Measurements from ENCODE around the gene ZBTB6. TPM values are rescaled to one million over a fixed set of nuclear protein-coding genes. Genes with fewer than 3 reads are reported as not detected.

ZBTB6 gene
- total and polyA plus RNA-seq, 9 of the 15 experiments (the other 6 are each of a cell fraction or from before 2014, with no cell fraction given), result 1.4 to 7.2 (median 5.3) TPM

DNA sequence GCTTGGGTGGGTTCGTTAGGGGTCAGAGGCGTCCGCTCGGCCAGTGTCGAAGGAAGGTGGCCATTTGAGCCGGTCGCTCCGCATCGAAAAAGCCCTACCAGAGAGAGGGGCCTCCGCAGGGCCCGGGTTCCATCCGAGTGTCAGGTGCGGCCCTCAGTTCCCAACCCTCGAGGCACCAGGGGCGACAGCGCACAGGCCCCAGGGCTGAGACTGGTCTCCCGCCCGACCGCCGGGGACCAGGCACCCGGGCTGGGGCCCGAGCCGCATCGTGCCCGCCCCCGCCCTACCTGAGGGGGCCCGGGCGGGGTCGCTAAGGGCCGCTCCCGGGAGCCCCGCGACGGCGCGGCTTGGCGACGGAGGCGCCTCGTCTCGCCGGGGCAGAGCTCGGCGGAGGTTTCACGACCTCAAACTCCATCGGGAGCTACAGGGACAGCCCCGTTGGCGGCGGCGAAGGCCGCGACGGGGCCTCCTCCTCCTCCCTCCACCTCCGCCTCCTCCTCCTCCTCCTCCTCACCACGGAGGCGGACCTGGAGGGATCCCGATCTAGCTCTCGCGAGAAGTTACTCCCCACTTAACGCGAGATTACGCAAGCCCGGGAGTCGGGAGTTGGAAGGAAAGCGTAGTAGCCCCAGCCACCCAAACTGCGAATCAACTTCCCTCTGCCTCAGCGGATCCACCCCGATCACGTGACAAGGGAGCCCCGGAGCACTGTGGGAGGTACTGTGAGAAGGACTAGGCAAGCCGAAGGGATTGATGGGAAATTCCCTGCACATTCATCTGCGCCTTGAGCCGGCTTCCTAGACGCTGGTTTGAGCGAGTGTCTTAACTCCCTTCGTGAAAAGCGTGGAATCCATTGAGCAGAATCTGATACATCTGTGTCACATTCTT lies 8.1 kb downstream of the ZBTB6 start, which contains the start of gene RC3H2 (continued):
- TF ChIP-seq, protein P1, sequence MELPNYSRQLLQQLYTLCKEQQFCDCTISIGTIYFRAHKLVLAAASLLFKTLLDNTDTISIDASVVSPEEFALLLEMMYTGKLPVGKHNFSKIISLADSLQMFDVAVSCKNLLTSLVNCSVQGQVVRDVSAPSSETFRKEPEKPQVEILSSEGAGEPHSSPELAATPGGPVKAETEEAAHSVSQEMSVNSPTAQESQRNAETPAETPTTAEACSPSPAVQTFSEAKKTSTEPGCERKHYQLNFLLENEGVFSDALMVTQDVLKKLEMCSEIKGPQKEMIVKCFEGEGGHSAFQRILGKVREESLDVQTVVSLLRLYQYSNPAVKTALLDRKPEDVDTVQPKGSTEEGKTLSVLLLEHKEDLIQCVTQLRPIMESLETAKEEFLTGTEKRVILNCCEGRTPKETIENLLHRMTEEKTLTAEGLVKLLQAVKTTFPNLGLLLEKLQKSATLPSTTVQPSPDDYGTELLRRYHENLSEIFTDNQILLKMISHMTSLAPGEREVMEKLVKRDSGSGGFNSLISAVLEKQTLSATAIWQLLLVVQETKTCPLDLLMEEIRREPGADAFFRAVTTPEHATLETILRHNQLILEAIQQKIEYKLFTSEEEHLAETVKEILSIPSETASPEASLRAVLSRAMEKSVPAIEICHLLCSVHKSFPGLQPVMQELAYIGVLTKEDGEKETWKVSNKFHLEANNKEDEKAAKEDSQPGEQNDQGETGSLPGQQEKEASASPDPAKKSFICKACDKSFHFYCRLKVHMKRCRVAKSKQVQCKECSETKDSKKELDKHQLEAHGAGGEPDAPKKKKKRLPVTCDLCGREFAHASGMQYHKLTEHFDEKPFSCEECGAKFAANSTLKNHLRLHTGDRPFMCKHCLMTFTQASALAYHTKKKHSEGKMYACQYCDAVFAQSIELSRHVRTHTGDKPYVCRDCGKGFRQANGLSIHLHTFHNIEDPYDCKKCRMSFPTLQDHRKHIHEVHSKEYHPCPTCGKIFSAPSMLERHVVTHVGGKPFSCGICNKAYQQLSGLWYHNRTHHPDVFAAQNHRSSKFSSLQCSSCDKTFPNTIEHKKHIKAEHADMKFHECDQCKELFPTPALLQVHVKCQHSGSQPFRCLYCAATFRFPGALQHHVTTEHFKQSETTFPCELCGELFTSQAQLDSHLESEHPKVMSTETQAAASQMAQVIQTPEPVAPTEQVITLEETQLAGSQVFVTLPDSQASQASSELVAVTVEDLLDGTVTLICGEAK (IDR thresholded peaks at IDR 0.05), result peak; percentile 77
- TF ChIP-seq, protein P1 (CRISPR knock-in tag; IDR thresholded peaks at IDR 0.05), result no peak
- TF ChIP-seq ZNF274 (IDR thresholded peaks at IDR 0.05; ENCODE audit: borderline replicate concordance, low read depth, low read length) (no peak), KDM5B (IDR thresholded peaks at IDR 0.05; ENCODE audit: insufficient replicate concordance, low read depth, low read length) (peak; percentile 90), MED1 (CRISPR knock-in tag; IDR thresholded peaks at IDR 0.05; ENCODE audit: borderline replicate concordance) (no peak), ZNF551 (CRISPR knock-in tag; IDR thresholded peaks at IDR 0.05) (no peak), ARNT (IDR thresholded peaks at IDR 0.05) (peak; percentile 46 to 93; a peak in 3 of 4 replicates), ZSCAN29 (IDR thresholded peaks at IDR 0.05) (no peak), SRSF3 (IDR thresholded peaks at IDR 0.05; ENCODE audit: insufficient read depth, low read length) (no peak), NFIC (IDR thresholded peaks at IDR 0.05) (peak; percentile 58), TEAD1 (CRISPR knock-in tag; IDR thresholded peaks at IDR 0.05) (peak; percentile 66 to 92; a peak in 3 of 4 replicates), KLF1 (tag; IDR thresholded peaks at IDR 0.05) (peak; percentile 29; the same call in 1 of the 2 replicates), MTA1 (IDR thresholded peaks at IDR 0.05; ENCODE audit: borderline replicate concordance) (no peak; the same call in 1 of the 2 replicates), ZNF197 (CRISPR knock-in tag; IDR thresholded peaks at IDR 0.05; ENCODE audit: low read depth) (no peak; the same call in 1 of the 2 replicates)
